ENCODE measurements around the gene CCNY. TPM values are rescaled to one million over a fixed set of nuclear protein-coding genes. Genes with fewer than 3 reads are reported as not detected.
A peak's percentile ranks its signal among the peaks of the same experiment; 100 is the strongest.

Gene CCNY
- total and polyA plus RNA-seq, 2 of the 13 experiments (the other 11 are each of a cell fraction or from before 2014, with no cell fraction given) = 48.2 to 54.7 TPM

DNA sequence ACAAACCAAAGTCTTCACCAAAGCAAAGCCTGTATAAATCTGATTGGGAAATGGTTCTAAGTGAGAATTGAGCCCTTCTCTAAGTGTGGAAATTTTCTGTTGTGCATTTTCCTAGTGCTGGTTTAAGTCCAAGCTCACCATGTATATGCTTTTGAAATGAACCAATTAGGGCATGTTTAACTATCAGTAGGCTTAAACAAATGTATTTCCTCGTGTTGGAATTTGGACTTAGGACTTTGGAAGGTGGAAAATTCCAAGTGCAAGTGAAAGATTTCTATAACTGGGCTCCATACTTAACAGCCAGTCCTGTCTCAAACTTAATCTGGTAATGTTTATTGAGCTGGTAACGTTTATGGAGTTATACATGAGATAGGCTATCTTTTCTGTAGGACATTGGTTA is 28.5 kb downstream of the CCNY start:
- H3K4me3 ChIP-seq (replicated peaks in 1 of 3; ENCODE audit: insufficient read depth in 1 of 3, low read depth in 2 of 3, low read length in 3 of 3) = peak overlapping the region in 2 of 3 experiments; percentile 6 to 24; a peak in 1 of 6 replicates
- no peaks in the 10 kb centered on the region for H3K27me3 ChIP-seq (ENCODE audit: control insufficient read depth in 1 of 2, insufficient read depth in 2 of 2, low read length in 2 of 2)
- H3K4me1 ChIP-seq (ENCODE audit: insufficient read depth, low read length) = peaks cover 75% of the 10 kb centered on the region
- in situ Hi-C loops (cut with HindIII; ENCODE audit: extremely low pct_ligation_motif_present, low pct_unique_long_range_greater_than_20kb) = no loop called here
- peaks cover 92% of the 10 kb centered on the region for H3K79me2 ChIP-seq (ENCODE audit: insufficient read depth, low read length)
- no peak overlapping the region for H2AFZ ChIP-seq (ENCODE audit: low read length)
- peak overlapping the region; percentile 72 for H3K27ac ChIP-seq (ENCODE audit: extremely low read length, insufficient read depth, low read length)
- no TSS peak for BruUV-seq (replicated peaks)
- DNase-seq (ENCODE audit: low spot score) (peak; percentile 95), FAIRE-seq (peak; percentile 90), ATAC-seq (peak; percentile 83)
- WGBS (ENCODE audit: low lambda C conversion rate) = 0% methylated on average over 2 of the region's 2 CpGs
- H3K9ac ChIP-seq (ENCODE audit: insufficient read depth, low read depth, low read length) = no peak overlapping the region; the same call in 1 of the 2 replicates
- ChIA-PET POLR2A (interaction anchor here (0.8 to 3.4 kb wide), 9 partner anchors 13 to 238 kb away, joined by 3 to 13 read pairs (median 4); partner anchors contain the start of gene CREM), CTCF (ENCODE audit: low intra/inter-chr PET ratio, low total read pairs) (no interaction called here)
- intact Hi-C loops (cut with micrococcal nuclease; ENCODE audit: unreplicated experiment) = no loop called here
- no peaks in the 10 kb centered on the region for H4K20me1 ChIP-seq (ENCODE audit: insufficient read depth, low read length)
- H3K9me3 ChIP-seq (ENCODE audit: low read length) = no peaks in the 10 kb centered on the region
- peak overlapping the region; percentile 59 for H3K4me2 ChIP-seq (ENCODE audit: low read depth, low read length)
- H3K36me3 ChIP-seq (replicated peaks in 1 of 2; ENCODE audit: control insufficient read depth in 1 of 2, insufficient read depth in 2 of 2, low read length in 2 of 2) = no peaks in the 10 kb centered on the region; a peak in 1 of 5 replicates
- TF ChIP-seq, protein P1, sequence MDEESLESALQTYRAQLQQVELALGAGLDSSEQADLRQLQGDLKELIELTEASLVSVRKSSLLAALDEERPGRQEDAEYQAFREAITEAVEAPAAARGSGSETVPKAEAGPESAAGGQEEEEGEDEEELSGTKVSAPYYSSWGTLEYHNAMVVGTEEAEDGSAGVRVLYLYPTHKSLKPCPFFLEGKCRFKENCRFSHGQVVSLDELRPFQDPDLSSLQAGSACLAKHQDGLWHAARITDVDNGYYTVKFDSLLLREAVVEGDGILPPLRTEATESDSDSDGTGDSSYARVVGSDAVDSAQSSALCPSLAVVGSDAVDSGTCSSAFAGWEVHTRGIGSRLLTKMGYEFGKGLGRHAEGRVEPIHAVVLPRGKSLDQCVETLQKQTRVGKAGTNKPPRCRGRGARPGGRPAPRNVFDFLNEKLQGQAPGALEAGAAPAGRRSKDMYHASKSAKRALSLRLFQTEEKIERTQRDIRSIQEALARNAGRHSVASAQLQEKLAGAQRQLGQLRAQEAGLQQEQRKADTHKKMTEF (CRISPR knock-in tag; IDR thresholded peaks at IDR 0.05) = peak; percentile 79
- peak; percentile 95 for TF ChIP-seq GATAD2A (CRISPR knock-in tag; IDR thresholded peaks at IDR 0.05)
- peak; percentile 53 for TF ChIP-seq POLR2AphosphoS5 (IDR thresholded peaks at IDR 0.05; ENCODE audit: low read depth, low read length)
- TF ChIP-seq GABPB1 (CRISPR knock-in tag; IDR thresholded peaks at IDR 0.05) = no peak
- peak; percentile 42; the same call in 1 of the 2 replicates for TF ChIP-seq ZNF292 (CRISPR knock-in tag; IDR thresholded peaks at IDR 0.05; ENCODE audit: borderline replicate concordance, low read depth)
- TF ChIP-seq, protein P2, sequence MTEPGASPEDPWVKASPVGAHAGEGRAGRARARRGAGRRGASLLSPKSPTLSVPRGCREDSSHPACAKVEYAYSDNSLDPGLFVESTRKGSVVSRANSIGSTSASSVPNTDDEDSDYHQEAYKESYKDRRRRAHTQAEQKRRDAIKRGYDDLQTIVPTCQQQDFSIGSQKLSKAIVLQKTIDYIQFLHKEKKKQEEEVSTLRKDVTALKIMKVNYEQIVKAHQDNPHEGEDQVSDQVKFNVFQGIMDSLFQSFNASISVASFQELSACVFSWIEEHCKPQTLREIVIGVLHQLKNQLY (CRISPR knock-in tag; IDR thresholded peaks at IDR 0.05) = peak; percentile 60; the same call in 1 of the 2 replicates
- peak; percentile 50; the same call in 1 of the 2 replicates for TF ChIP-seq NR2C2 (CRISPR knock-in tag; IDR thresholded peaks at IDR 0.05; ENCODE audit: borderline replicate concordance)
- no peak for TF ChIP-seq ZBTB1 (CRISPR knock-in tag; IDR thresholded peaks at IDR 0.05; ENCODE audit: borderline replicate concordance)
- TF ChIP-seq GFI1 (CRISPR knock-in tag; IDR thresholded peaks at IDR 0.05; ENCODE audit: borderline replicate concordance) = peak; percentile 86
- TF ChIP-seq THYN1 (CRISPR knock-in tag; IDR thresholded peaks at IDR 0.05; ENCODE audit: borderline replicate concordance, low read depth) = no peak
- TF ChIP-seq, protein P3, sequence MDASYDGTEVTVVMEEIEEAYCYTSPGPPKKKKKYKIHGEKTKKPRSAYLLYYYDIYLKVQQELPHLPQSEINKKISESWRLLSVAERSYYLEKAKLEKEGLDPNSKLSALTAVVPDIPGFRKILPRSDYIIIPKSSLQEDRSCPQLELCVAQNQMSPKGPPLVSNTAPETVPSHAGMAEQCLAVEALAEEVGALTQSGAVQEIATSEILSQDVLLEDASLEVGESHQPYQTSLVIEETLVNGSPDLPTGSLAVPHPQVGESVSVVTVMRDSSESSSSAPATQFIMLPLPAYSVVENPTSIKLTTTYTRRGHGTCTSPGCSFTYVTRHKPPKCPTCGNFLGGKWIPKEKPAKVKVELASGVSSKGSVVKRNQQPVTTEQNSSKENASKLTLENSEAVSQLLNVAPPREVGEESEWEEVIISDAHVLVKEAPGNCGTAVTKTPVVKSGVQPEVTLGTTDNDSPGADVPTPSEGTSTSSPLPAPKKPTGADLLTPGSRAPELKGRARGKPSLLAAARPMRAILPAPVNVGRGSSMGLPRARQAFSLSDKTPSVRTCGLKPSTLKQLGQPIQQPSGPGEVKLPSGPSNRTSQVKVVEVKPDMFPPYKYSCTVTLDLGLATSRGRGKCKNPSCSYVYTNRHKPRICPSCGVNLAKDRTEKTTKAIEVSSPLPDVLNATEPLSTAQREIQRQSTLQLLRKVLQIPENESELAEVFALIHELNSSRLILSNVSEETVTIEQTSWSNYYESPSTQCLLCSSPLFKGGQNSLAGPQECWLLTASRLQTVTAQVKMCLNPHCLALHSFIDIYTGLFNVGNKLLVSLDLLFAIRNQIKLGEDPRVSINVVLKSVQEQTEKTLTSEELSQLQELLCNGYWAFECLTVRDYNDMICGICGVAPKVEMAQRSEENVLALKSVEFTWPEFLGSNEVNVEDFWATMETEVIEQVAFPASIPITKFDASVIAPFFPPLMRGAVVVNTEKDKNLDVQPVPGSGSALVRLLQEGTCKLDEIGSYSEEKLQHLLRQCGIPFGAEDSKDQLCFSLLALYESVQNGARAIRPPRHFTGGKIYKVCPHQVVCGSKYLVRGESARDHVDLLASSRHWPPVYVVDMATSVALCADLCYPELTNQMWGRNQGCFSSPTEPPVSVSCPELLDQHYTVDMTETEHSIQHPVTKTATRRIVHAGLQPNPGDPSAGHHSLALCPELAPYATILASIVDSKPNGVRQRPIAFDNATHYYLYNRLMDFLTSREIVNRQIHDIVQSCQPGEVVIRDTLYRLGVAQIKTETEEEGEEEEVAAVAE (CRISPR knock-in tag; IDR thresholded peaks at IDR 0.05; ENCODE audit: borderline replicate concordance) = peak; percentile 86
- TF ChIP-seq ARID3A (IDR thresholded peaks at IDR 0.05; ENCODE audit: low read depth, low read length) = peak; percentile 72
- TF ChIP-seq RAD21 (CRISPR knock-in tag; IDR thresholded peaks at IDR 0.05) = no peak
- peak; percentile 47; the same call in 1 of the 2 replicates for TF ChIP-seq SALL1 (CRISPR knock-in tag; IDR thresholded peaks at IDR 0.05)
- TF ChIP-seq EHMT2 (IDR thresholded peaks at IDR 0.05; ENCODE audit: borderline replicate concordance, low read depth, low read length) = peak; percentile 43; the same call in 1 of the 2 replicates
- no peak for TF ChIP-seq ZNF180 (CRISPR knock-in tag; IDR thresholded peaks at IDR 0.05; ENCODE audit: borderline replicate concordance, low read depth)

All from HepG2 (cell line).